Measurements from ENCODE around the gene DLG1. TPM values are rescaled to one million over a fixed set of nuclear protein-coding genes. Genes with fewer than 3 reads are reported as not detected.

DLG1 gene
- total and polyA plus RNA-seq, 9 of the 15 experiments (the other 6 are each of a cell fraction or from before 2014, with no cell fraction given) = 9.4 to 63.5 (median 43.6) TPM

DNA sequence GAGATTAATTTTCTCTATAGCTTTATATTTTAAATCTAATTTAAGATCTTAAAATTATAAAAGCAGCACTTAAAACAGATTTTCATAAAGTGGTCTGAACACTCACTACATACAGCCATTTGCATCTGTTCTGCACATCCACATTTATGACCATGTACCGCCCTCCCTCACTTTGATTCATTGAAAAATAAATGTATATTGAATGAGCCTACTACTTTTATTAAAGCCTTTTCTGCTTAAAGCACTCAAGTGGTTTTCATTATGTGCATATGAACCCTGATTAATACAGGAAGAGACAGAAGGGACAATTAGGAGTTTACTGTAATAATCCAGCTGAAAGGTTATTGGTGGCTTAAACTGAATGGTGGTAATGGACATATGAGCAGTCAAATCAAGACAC lies 129.4 kb downstream of the DLG1 start (continued):
- TF ChIP-seq, protein P1, sequence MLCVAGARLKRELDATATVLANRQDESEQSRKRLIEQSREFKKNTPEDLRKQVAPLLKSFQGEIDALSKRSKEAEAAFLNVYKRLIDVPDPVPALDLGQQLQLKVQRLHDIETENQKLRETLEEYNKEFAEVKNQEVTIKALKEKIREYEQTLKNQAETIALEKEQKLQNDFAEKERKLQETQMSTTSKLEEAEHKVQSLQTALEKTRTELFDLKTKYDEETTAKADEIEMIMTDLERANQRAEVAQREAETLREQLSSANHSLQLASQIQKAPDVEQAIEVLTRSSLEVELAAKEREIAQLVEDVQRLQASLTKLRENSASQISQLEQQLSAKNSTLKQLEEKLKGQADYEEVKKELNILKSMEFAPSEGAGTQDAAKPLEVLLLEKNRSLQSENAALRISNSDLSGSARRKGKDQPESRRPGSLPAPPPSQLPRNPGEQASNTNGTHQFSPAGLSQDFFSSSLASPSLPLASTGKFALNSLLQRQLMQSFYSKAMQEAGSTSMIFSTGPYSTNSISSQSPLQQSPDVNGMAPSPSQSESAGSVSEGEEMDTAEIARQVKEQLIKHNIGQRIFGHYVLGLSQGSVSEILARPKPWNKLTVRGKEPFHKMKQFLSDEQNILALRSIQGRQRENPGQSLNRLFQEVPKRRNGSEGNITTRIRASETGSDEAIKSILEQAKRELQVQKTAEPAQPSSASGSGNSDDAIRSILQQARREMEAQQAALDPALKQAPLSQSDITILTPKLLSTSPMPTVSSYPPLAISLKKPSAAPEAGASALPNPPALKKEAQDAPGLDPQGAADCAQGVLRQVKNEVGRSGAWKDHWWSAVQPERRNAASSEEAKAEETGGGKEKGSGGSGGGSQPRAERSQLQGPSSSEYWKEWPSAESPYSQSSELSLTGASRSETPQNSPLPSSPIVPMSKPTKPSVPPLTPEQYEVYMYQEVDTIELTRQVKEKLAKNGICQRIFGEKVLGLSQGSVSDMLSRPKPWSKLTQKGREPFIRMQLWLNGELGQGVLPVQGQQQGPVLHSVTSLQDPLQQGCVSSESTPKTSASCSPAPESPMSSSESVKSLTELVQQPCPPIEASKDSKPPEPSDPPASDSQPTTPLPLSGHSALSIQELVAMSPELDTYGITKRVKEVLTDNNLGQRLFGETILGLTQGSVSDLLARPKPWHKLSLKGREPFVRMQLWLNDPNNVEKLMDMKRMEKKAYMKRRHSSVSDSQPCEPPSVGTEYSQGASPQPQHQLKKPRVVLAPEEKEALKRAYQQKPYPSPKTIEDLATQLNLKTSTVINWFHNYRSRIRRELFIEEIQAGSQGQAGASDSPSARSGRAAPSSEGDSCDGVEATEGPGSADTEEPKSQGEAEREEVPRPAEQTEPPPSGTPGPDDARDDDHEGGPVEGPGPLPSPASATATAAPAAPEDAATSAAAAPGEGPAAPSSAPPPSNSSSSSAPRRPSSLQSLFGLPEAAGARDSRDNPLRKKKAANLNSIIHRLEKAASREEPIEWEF (CRISPR knock-in tag; IDR thresholded peaks at IDR 0.05) = no peak
- TF ChIP-seq ARHGAP35 (IDR thresholded peaks at IDR 0.05; ENCODE audit: partially characterized antibody) = no peak
- TF ChIP-seq, protein P2, sequence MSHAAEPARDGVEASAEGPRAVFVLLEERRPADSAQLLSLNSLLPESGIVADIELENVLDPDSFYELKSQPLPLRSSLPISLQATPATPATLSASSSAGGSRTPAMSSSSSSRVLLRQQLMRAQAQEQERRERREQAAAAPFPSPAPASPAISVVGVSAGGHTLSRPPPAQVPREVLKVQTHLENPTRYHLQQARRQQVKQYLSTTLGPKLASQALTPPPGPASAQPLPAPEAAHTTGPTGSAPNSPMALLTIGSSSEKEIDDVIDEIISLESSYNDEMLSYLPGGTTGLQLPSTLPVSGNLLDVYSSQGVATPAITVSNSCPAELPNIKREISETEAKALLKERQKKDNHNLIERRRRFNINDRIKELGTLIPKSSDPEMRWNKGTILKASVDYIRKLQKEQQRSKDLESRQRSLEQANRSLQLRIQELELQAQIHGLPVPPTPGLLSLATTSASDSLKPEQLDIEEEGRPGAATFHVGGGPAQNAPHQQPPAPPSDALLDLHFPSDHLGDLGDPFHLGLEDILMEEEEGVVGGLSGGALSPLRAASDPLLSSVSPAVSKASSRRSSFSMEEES (CRISPR knock-in tag; IDR thresholded peaks at IDR 0.05) = no peak
- TF ChIP-seq POLR2G (IDR thresholded peaks at IDR 0.05; ENCODE audit: low read depth, low read length) = no peak
- TF ChIP-seq MTA2 (IDR thresholded peaks at IDR 0.05; ENCODE audit: low read depth) = no peak
- no peak for TF ChIP-seq CBX1 (IDR thresholded peaks at IDR 0.05; ENCODE audit: low read depth)
